GM19351 (cell line): ENCODE measurements around the gene RBM18.

Source experiments
- ATAC-seq: cut with Tn5 transposase; IDR thresholded peaks from one replicate; pipeline ENCODE4 v1.9.1; 2021; ENCODE audit warnings: mild to moderate bottlenecking, moderate library complexity; ENCODE audit not compliant: unreplicated experiment

Gene RBM18

GRCh38 chr9:122206118-122207046, 58.3 kb downstream of the RBM18 start:
- ATAC-seq = no peak

- ATAC-seq = no peak
Measured at GRCh38 chr9:122205176-122205575, 59.5 kb downstream of the RBM18 start.

GRCh38 chr9:122204491-122204890, 60.1 kb downstream of the RBM18 start:
- no peak for ATAC-seq

GRCh38 chr9:122204055-122204454, 60.6 kb downstream of the RBM18 start:
- ATAC-seq = no peak

GRCh38 chr9:122202111-122202510, 62.5 kb downstream of the RBM18 start:
- ATAC-seq = no peak

- no peak for ATAC-seq
Measured at GRCh38 chr9:122201641-122202040, 63.0 kb downstream of the RBM18 start.

GRCh38 chr9:122200960-122201595, 63.6 kb downstream of the RBM18 start:
- ATAC-seq = no peak

GRCh38 chr9:122197882-122198281, 66.8 kb downstream of the RBM18 start:
- no peak for ATAC-seq

GRCh38 chr9:122197426-122197825, 67.2 kb downstream of the RBM18 start:
- ATAC-seq = no peak

GRCh38 chr9:122195875-122196274, 68.8 kb downstream of the RBM18 start:
- no peak for ATAC-seq

GRCh38 chr9:122193651-122194050, 71.0 kb downstream of the RBM18 start:
- ATAC-seq = no peak

- ATAC-seq = no peak
Measured at GRCh38 chr9:122192914-122193525, 71.6 kb downstream of the RBM18 start.

- ATAC-seq = no peak
Measured at GRCh38 chr9:122192261-122192875, 72.3 kb downstream of the RBM18 start.

- ATAC-seq = no peak
Measured at GRCh38 chr9:122191584-122191983, 73.1 kb downstream of the RBM18 start.

GRCh38 chr9:122190597-122191381, 73.9 kb downstream of the RBM18 start:
- ATAC-seq = no peak

GRCh38 chr9:122188369-122188768, 76.3 kb downstream of the RBM18 start:
- no peak for ATAC-seq
